Superior temporal gyrus (tissue), 1 donor: Measurements from ENCODE around the gene ZWILCH.
A peak's percentile ranks its signal among the peaks of the same experiment; 100 is the strongest.
"Not testable (repeated sequence)": the region's sequence is repeated elsewhere in the genome, so short reads cannot be mapped to it uniquely, and the experiment has no call there.

Experiments used
- DNase-seq: peaks from one replicate; pipeline ENCODE4 v3.0.0-alpha.2; 2016; ENCODE audit errors: extremely low spot score

ZWILCH gene

GRCh38 chr15:66488525-66488924 is 16.6 kb upstream of the ZWILCH start:
- no peak for DNase-seq

GRCh38 chr15:66489179-66489791 is 15.8 kb upstream of the ZWILCH start:
- no peak for DNase-seq

- no peak for DNase-seq
These were observed 13.3 kb upstream of the ZWILCH start for GRCh38 chr15:66491846-66492245.

DNA sequence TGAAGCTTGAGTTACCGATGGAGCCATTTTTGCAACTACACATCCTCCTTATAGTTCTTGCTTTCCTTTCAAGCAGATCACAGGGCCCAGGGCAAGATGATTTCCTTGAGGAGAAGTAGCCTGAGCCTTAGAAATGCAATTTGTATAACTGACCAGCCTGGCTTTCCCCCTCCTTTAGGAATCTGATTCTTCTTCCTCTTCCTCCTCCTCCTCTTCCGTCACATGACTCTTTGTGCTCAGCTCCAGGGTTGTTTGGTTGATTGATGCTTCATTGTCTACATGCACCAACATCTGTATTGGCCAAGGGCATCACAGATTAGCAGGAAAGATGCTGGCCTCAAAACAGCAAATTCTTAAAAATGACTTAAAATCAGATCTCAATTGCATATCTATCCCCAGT is 10.9 kb upstream of the ZWILCH start:
- DNase-seq: no peak

DNA sequence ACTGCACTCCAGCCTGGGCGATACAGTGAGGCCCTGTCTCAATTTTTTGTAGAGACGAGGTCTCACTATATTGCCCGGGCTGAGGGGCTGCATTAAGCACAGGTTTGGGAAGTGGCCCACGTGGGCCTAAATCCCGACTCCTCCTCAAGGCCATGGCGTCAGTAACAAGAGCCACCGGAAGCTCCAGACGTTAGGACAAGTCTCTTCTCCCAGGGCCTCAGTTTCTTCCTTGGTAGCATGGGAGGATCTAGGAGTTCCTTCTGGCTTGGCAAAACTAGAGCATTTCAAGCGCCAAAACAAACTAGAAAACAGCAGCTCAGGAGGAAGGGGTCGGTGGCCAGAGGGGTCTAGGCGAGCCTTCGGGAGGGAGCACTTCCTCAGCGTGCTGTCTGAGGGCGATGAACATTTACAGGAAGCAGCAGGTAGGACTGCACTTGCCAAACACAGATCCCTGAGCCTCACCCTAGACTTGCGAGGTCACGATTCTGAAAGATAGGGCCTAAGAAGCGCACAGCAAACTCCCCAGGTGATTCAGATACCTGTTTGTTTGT is 8.1 kb upstream of the ZWILCH start:
- DNase-seq: no peak

GRCh38 chr15:66497502-66498455 is 7.3 kb upstream of the ZWILCH start, which contains the start of gene SNAPC5:
Gene SNAPC5 (minus strand): TSS chr15:66497762. CDS start chr15:66497731, 31 bp downstream.
- DNase-seq: peak; percentile 92

GRCh38 chr15:66498501-66499386 is 6.4 kb upstream of the ZWILCH start:
- peak; percentile 55 for DNase-seq

GRCh38 chr15:66500346-66500745 is 4.8 kb upstream of the ZWILCH start:
- not testable (repeated sequence) for DNase-seq

- no peak for DNase-seq
These were observed 2.6 kb upstream of the ZWILCH start for GRCh38 chr15:66502491-66502890.

DNA sequence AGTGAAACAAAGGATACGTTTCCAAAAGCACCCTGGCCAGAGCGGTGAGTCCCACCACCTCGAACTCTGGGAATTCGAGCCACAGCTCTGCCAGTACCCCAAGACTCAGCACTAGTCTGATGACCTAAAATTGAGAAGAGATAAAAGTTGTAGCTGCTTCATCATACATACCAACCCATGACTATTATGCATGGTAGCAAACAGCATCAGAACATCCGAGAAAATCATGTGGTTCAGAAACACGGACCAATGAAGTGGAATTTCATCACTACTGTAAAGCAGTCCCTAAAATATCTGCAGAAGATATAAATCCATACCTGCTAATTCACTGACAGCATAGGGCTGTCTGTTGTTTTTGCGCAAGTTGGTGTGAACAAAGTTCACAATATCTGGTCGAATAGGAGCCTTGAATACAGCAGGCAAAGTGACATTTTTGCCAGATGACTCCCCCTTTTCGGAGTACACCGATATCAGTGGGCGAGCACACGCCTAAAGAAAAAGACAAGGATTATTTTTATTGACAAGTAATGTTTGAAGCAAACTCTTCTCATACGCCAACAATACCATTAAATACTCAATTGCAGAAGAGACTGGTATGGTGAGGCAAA is 2.0 kb upstream of the ZWILCH start:
- not testable (repeated sequence) for DNase-seq

GRCh38 chr15:66503780-66504562 is 1.2 kb upstream of the ZWILCH start:
- DNase-seq: no peak

- DNase-seq: no peak
These were observed 295 bp downstream of the ZWILCH start for GRCh38 chr15:66505430-66505811.

- no peak for DNase-seq
These were observed 692 bp downstream of the ZWILCH start for GRCh38 chr15:66505818-66506217.

DNA sequence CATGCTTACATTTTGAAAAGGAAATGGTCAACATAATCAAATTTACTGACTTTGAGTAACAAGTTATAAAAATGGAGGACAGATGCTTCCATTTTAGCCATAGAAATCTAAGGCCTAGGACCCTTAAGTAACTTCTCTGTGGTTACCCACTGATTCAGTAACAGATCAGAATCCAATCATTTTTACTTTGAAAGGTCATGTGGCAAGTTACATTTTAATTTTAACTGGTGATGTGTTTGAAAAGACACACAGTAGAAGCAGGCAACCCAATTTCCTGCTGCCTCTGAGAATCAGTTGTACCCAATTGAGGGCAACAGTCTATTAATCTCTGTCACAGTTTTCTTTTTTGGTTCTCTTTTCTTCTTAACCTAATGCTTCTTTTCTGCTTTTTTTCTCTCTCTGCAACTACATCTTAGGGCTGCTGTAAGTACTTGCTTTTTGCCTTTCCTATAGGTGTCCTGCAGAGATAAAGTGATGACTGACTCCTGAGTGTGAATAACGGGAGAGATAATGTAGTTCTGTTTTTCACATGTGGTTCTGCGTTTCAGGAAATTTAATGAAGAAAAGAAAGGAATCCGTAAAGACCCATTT is 3.3 kb downstream of the ZWILCH start:
- no peak for DNase-seq

- no peak for DNase-seq
These were observed 9.5 kb downstream of the ZWILCH start for GRCh38 chr15:66514586-66514985.

- no peak for DNase-seq
These were observed 10.8 kb downstream of the ZWILCH start for GRCh38 chr15:66515901-66516322.

GRCh38 chr15:66523926-66524325 is 18.8 kb downstream of the ZWILCH start:
- DNase-seq: no peak

GRCh38 chr15:66524838-66525237 is 19.7 kb downstream of the ZWILCH start:
- no peak for DNase-seq

- no peak for DNase-seq
These were observed 29.9 kb downstream of the ZWILCH start for GRCh38 chr15:66535056-66535455.

- no peak for DNase-seq
These were observed 37.8 kb downstream of the ZWILCH start for GRCh38 chr15:66542896-66543295.
